Fibroblast of villous mesenchyme (primary cell): ENCODE measurements around the gene ADCY5. TPM values are rescaled to one million over a fixed set of nuclear protein-coding genes. Genes with fewer than 3 reads are reported as not detected.

ENCODE experiments used
- DNase-seq: peaks from one replicate; pipeline ENCODE4 v3.0.0-alpha.2; 2010; ENCODE audit warnings: low read depth
- H3K4me3 ChIP-seq: 2 replicates; pipeline ENCODE4 v1.5.1; 2011; ENCODE audit warnings: low read depth, mild to moderate bottlenecking, low read length
- CTCF ChIP-seq: IDR thresholded peaks from 2 replicates; pipeline ENCODE4 v1.5.1; 2012; ENCODE audit warnings: low read depth, mild to moderate bottlenecking, low read length; ENCODE audit not compliant: insufficient read depth
- total RNA-seq: library from RNA; depleted of rRNA; stranded (reverse); fragments of >200 nt; gene quantifications from 2 replicates; pipeline ENCODE4 v1.2.3, GENCODE V29; 2012

Gene ADCY5
- total RNA-seq, 1 donor = 0.43 TPM

GRCh38 chr3:123378409-123378915 is 70.4 kb downstream of the ADCY5 start:
- no peak for DNase-seq
- no peak overlapping the region for H3K4me3 ChIP-seq
- TF ChIP-seq CTCF = no peak

GRCh38 chr3:123377243-123377740 is 71.6 kb downstream of the ADCY5 start:
- no peak for TF ChIP-seq CTCF
- H3K4me3 ChIP-seq = no peak overlapping the region
- DNase-seq = no peak

- TF ChIP-seq CTCF = no peak
- DNase-seq = no peak
- no peak overlapping the region for H3K4me3 ChIP-seq
These were observed 72.2 kb downstream of the ADCY5 start for GRCh38 chr3:123376451-123377242.

- no peak for DNase-seq
- H3K4me3 ChIP-seq = no peak overlapping the region
- no peak for TF ChIP-seq CTCF
These were observed 73.6 kb downstream of the ADCY5 start for GRCh38 chr3:123375014-123375940.

- no peak overlapping the region for H3K4me3 ChIP-seq
- TF ChIP-seq CTCF = no peak
- DNase-seq = no peak
These were observed 74.9 kb downstream of the ADCY5 start for GRCh38 chr3:123374016-123374415.

- no peak overlapping the region for H3K4me3 ChIP-seq
- no peak for TF ChIP-seq CTCF
- DNase-seq = no peak
These were observed 75.4 kb downstream of the ADCY5 start for GRCh38 chr3:123373474-123373987.
